ENCODE measurements around the gene OR2H2.
A peak's percentile ranks its signal among the peaks of the same experiment; 100 is the strongest.

The OR2H2 gene

DNA sequence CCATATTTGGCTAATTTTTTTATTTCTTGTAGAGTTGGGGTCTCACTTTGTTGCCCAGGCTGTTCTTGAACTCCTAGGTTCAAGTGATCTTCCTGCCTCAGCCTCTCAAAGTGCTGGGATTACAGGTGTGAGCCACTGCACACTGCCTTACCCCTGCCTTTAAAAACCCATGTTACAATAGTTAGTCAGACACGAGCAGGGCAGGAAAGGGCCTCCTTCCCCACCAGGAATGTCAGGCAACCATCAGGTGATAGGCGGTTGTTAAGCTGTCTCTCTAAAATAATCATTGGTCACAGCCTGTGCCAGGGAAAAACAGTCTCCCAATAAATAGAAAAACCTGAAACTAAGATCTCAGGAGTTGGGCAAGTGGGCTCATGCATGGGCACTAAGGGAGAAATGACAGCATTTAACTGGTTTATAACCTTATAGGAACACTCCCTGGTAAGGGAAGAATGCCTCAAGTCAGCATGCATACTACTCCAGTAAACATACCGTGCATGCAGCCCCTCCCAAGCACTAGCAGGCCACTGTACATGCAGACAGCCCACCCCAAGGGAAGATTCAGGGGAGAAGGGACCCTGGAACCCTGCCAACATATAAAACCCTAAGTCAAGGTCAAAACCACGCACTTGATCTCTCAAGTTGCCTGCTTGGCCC, 8.4 kb downstream of the OR2H2 start:
- DNase-seq = no peak

DNA sequence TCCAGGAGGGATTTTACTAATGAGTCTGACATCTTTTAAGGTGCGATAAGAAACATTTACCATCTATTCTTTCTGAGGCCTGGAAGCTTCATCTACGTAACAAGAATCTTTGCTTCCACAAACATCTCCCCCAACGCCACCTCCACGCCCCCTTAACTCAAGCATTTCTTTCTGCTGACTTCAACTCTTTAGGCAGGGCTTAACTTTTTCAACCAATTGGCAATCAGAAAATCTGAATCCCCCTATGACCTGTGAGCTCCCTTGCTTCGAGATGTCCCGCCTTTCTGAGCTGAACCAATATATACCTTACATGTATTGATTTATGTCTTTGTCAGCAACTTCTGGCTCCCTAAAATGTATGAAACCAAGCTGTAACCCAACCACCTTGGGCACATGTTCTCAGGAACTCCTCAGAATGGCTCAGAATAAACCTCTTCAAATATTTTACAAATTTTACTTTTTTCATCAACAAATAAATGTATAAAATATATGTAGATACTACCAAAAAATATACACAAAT, 11.5 kb downstream of the OR2H2 start:
- no peak for DNase-seq

DNA sequence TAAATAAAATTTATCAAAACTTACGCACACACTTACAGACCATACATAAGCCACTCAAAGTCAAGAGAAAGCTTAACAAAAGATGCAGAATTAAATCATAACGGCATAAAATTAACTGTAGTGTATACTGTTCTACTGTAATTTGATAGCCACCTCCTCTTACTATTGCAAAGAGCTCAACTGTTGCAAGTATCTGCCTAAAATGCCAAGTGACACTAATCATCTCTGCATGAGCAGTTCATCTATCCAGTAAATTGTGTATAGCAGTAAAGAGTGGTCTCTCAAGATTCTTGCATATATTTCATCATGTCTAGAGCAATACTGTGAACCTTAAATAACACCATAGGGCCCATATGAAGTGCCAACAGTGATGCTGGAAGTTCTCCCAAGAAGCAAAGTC, 12.3 kb downstream of the OR2H2 start:
- DNase-seq = peak; percentile 27

DNA sequence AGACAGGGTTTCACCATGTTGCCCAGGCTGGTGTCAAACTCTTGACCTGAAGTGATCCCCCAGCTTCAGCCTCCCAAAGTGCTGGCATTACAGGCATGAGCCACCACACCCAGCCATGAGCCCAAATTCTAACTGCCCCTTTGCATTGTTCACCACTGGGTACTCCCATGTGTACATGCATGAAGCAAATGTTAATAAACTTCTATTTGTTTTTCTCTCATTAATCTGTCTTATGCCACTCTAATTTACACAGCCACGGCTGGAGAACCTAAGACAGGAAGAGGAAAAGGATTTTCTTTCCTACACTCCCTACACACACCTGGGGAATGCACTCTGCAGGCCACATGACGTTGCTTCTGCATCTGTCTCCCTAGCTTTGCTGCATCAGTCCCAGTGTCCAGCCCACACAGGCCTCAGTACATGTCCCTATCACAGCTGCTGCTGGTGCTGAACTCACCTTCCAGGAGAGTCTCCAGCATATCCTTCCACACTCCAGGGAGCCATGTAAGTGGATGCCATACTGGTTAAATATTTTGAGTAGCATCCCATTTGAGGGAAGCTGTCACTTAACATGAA, 13.3 kb downstream of the OR2H2 start:
- DNase-seq = no peak

DNA sequence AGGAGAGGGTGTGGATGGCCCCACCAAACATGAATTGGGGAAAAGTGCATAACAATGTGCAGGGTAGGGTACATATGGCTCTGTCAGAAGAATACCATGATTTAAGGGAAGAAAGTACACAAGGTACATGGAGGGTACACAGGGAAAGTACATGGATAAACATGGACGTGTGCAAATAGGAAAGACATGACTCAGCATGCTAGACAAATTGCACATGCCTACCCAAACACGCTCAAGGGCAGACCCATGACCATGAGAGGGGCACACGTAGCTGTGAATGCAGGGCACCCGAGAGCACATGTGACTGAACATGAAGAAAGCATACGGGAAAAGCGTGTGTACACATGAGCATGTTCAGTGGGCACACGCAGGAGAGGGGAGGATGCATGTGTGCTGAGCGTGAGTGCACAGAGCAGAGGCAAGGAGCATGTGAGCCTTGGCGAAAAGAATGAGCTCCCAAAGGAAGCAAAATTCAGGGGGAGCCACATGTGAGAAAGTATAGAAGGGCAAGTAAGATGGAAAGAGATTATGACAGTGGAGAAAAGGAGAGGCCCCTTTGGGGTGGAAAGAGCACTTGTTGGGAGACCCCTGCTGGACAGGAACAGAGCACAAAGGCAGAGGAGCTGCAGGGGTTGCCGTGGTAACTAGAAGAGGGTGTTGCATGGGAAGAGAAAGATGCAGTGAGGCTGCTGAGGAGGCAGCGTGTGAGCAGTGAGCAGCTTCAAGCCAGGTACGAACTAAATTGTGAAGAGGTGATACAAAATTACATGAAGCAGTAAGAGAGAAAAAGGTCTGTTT, 17.8 kb downstream of the OR2H2 start:
- DNase-seq = peak; percentile 21

DNA sequence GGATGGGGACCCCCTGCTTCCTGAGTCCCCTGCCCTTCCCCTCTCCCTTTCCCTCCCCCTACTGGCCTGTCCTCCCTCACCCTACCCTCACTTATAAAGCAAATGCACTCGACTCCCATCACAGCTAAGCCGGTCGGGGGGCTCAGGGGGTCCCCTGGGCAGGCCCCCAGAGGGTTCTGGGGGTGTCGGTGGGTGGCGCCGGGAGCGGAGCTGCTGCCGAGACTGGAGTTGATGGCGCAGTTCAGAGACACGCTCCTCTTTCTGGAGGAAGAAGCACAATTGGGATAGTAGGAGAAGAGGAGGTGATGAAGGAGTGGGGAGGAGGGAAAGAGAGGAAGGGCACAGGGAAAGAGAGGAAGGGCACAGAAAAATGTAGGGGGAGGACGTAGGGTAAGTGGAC, 18.5 kb downstream of the OR2H2 start:
- no peak for DNase-seq

DNA sequence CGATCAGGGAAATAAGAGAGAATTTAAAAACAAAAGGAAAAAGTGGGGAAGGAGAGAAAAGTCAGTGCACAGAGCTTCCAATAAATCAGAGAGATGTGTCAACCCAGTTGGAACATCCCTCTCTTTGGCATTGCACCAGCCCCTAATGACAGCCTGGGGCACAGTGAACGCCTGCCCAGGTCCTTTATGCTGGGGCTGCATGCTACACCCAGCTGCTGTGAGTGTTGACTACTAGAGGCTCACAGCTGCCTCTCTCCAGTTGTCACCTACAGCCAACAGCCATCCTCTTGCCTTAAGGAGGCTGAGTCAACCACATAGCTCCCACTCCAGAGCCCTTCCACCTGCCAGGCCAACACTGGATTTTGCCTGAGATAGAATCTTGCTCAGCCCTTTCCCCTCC, 19.0 kb downstream of the OR2H2 start:
- no peak for DNase-seq

DNA sequence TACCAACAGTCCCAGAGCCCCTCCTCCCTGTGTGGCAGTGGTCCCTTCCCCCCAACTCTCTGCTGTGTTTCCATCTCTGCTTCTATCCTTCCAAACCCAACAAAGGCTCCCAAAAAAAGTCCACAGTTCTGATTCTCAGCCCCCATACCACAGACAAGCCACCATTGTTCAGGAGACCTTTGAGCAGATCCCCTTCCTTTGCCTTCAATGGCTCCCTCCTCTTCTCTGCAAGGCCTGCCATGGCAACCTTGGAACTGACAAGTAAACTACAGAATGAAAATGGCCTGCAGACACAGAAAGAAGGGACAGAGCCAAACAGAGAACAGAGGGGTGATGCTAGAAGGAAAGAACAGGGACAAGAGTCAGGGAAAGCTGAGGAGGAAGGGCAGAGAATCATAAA, 23.2 kb downstream of the OR2H2 start:
- no peak for DNase-seq

DNA sequence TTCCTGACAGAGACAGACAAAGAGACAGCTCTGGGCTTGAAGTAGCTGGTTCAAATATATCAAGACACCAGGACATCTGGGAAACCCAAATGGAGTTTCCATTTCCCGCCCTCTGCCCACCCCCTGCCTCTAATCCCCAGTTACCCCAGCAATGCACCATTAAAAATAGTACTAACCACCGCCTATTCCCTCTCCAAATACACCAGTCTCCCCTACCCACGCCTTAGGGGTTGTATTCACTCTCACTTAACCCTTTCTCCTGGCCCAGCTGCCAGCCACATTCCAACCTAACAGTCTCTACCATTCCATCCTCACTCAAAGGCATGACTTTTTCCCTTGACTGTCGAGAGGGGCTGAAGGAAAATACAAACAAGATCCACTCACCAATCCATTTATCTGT, 25.6 kb downstream of the OR2H2 start:
- no peak for DNase-seq

DNA sequence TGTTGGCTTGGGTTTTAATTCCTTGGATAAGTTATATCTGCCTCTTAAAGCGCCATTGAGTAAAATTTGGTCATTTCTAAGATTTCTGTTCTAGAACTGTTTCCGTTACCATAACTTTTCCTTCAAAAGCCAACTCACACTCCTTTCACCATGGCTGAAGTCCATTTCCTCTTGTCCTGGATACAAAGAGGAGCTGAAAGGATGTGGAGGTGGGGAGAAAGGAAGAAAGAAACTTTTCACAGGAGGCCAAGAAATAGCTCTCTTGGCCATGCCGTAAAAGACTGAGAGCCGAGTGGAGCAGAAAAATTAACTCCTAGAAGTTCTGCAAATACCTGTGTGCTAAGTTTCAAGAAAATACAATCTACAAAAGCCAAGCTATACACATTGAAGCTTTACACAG, 26.5 kb downstream of the OR2H2 start:
- DNase-seq = no peak

DNA sequence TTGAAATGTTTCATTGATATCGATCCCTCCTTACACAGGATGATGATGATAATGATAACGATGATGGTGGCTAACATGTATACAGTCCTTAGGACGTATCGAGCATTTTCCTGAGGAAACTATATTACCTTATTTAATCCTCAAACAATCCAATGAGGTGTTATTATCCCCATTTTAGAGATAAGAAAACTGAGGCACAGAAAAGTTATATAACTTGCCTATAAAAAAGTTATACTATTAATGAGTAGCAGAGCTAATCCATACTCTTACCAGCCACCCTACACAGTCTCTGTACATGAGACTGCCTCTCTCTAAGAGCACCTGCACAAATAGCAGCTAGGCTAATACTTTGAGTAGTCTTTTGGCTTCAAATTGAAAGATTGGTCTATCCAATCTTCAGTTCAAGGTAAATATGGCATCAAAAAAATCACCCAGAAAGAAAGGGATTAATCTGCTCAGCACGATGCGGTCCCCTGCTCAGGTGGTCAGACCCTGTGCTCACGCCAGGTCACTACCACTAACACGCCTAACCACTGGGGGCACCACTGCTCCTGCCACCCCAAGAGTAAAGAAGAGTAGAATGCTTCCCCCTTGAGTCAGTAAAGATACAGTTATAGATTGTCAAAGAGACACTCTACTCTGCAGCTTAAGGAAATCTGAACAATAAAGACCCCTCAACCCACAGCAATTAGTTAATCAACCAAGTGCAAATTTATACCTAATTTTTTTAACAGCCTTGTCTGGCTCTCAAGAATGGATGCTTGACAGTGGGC, 33.0 kb downstream of the OR2H2 start:
- DNase-seq = no peak

DNA sequence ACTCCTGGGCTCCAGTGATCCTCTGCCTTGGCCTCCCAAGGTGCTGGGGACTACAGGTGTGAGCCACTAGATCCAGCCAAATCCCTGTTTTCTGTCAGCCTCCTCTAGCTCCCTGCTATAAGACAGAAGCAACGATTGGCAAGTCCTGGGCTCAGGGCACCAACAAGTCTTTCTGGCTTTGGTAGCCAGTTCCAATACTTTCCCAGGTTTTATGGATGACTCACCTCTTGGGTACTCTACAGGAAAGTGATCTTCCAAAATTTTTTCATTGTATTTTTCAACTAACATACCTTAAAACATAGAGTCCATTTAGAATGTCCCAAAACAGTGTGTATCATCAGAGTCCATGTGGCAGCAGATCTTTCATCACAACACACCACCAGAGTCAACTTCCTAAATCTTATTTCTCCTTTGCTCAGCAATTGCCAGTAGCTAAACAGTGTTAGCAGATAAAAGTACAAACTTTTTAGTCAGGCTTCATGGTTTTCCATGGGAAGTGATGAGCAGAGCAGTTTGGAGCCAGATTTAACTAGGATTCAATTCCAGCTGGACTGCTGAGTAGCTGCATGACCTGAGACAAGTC, 34.7 kb downstream of the OR2H2 start:
- DNase-seq = no peak

DNA sequence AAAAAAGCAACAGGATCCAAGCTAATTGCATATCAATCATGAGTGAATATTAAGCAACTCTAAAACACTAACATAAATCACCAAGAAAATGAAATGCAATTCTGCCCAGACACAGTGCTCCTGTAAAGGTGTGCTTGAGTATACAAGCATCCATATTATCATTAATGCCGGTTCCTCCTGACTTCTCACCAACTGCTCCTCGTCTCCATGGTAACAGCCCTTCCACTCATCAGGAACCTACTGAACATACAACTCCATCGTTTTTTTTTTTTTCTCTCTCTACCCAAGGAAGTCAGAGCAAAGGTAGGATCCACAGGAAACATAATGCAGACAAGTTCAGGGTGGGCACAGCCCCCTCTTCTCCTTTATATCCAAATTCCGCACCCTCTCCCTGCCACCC, 35.7 kb downstream of the OR2H2 start:
- DNase-seq = no peak

DNA sequence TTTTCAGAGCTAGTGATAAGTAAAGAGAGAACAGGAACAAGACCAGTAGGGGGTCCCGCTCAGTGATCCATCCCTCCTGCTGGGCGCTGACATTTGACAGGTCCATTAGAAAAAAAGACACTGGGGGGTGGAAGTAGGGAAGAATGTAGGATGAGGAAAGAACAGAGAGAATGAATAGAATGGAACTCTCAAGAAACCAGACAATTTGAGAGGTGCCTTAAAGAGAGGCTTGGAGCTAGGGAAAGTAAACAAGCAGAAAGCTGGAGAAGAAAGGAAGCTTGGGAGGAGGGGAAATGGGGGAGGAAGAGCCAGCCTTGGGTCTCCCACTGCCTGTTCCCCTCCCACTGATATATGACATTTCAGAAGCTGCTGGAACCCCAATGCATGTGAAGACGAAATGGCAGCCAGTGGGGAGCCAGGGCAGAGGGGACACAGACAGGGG, 39.6 kb downstream of the OR2H2 start:
- no peak for DNase-seq

DNA sequence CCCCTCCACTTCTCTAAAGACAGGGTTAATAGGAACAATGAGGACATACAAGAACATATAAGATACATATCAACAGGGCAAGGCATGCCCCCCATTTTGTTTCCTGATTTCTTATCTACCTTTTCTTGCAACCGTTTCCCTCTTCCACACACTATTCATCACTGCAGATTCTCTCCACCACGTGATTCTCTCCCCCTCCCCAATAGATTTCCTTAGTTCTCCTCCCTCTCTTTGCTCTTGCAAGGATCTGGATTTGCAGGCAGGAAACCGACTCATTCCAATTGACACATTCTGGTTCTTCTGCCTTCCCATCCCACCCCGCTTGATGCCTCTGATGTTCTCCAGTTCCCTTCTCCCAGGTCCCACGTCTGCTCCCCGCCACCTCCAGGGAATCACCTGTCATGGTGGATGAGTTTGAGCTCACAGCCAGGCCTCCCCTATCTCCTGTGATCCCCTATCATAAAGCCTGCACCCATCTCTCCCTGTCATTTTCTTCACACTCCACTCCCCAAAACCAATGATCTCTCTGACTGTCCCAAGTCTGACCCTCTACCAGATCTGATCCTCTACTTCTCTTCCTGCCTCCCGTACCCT, 40.5 kb downstream of the OR2H2 start:
- DNase-seq = no peak

DNA sequence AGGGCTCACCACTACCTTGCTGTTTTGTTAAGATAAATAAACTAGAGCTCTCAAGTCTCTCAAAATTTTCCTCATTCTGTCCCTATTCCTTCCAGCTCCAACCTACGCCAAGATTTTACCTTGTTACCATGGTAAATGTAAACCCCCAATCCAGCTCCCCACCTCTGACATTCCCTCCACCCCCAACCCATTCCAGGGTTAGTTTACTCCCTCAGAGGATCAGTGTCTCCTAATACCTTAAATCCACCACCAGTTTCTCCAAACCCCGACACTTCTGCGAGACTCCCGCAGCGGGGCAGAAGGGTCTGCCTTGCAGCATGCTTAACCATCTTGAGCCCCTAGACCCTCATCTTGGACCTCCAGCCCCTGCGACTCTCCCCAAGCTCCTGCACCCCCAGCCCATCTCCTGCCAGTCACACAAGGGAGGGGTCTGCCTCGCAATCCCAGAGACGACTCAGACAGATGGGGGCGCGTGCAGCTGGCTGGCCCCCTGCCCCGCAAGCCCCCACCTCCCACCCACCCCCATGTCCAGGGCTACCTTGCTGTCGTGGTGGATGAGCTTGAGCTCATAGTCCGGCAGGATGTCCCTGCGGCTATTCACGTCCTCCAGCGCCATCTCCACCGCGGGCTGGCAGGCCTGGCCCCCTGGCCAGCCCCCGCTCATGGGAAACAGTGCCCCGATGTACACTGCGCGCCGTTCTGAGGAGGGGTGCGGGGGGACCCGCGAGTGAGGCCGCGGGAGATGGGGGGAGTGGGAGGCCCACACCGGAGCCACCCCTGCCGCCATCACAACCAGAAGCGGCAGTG, 42.2 kb downstream of the OR2H2 start:
- DNase-seq = no peak

DNA sequence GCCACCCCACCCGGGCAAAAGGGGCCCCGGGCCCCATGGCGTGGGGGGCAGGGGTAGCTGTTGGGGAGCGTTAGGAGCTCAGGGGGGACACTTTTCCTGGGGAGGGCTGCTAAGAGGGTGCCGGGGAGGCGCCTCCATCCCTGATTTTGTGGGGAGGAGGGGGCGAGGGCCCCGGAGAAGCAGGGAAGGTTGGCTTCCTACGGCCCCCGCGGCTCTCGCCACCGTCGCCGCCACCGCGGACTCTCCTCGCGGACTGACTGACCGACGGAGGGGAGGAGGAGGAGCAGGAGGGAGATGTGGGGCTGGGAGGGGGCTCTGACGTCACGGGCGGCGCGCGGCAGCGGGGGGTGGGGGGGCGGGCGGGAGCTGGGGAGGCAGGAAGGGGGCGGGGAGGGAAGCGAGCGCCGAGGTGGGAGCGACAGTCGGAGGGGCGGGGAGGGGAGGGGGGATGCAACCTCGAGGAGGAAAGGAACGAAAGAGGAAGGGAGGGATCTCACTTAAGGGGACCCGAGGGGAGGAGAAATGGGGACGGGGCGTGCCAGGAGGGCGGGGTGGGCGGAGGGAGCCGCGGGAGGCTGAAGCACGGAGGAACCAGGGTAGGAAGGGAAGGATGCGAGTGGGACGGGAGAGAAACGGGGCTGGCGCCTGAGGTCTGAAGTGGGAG, 43.0 kb downstream of the OR2H2 start:
- peak; percentile 92 for DNase-seq

DNA sequence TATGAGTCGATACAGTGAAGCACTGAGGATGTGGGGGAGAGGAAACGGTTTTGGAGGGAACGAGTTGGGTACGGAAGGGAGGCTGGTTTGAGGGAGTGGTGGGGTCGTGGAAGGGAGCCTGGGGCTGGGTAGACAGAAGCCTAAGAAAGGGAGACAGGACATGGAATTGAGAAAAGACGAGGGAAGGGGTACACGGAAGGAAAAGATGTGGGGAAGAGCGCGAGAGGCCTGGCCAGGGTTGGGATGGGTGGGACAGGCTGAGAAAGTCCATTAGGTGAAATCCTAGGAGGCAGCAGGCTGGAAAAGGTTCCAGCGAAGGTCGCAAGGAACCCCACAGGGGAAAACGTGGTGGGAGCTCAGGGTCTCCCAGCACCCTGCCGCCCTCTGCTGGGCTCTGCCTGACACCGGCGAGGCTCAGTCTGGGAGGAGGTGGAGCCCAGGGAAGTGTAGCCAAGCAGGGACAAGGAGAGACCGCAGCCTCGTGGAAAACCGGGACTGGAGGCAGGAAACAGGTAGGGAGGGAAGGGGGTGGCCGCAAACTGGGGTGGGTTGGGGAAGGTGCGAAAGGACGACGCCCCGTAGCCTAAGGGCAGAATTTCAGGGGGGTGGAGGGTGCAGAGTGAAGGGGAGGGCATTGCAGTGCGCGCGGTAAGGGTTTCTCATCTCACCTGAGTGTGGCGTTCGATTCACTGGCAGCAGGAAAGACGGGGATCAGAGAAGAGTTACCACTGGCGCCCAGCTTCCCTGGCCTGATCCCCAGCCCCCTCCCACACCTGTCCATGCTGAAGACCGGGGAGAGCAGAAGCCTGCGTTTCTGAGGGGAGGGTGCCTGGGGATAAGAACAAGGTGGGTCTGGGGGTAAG, 43.7 kb downstream of the OR2H2 start:
- peak; percentile 74 for DNase-seq

DNA sequence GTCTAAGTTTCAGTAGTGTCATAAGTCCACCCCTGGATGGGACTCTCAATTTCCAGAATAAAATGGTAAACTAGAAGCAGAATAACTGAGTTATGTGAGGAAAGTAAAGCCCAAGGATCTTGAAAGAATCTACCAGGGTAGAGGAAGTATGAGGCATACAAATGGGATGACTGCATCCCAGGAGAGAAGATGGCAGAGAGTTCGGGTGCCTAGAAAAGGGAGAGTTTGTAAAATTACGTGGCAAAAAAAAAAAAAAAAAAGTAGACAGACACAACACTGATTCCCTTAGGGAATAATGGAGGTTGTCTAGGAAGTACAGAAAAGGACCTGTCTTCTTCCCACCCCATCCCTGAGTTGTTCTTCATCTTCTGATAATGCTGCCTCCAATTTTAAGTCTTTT, 44.6 kb downstream of the OR2H2 start:
- no peak for DNase-seq

DNA sequence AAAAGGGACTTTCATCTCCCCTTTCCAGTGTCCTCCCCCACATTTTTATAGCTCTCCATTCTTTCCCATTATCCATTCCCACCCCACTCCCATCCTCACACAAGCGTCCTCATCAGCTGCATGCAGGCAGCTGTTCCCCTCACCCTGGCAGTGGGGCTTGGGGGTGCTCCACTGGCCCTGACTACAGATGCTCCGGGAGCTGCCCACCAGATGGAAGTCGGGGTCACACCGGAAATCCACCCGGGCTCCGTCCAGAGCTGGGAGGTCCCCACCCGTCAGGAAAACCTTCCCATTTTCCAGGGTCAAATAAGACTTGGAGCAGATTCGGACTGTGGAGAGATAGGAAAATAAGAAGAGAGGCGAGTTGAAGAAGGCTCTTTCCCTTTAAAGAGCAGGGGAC, 45.4 kb downstream of the OR2H2 start:
- no peak for DNase-seq
